Measurements from ENCODE around the gene FGF14. TPM values are rescaled to one million over a fixed set of nuclear protein-coding genes. Genes with fewer than 3 reads are reported as not detected.
A peak's percentile ranks its signal among the peaks of the same experiment; 100 is the strongest.
"Not testable (repeated sequence)": the region's sequence is repeated elsewhere in the genome, so short reads cannot be mapped to it uniquely, and the experiment has no call there.

Gene FGF14
- total RNA-seq, 4 donors from 2014 or later = 0.28 to 2.3 (median 0.35) TPM; not detected in 1

DNA sequence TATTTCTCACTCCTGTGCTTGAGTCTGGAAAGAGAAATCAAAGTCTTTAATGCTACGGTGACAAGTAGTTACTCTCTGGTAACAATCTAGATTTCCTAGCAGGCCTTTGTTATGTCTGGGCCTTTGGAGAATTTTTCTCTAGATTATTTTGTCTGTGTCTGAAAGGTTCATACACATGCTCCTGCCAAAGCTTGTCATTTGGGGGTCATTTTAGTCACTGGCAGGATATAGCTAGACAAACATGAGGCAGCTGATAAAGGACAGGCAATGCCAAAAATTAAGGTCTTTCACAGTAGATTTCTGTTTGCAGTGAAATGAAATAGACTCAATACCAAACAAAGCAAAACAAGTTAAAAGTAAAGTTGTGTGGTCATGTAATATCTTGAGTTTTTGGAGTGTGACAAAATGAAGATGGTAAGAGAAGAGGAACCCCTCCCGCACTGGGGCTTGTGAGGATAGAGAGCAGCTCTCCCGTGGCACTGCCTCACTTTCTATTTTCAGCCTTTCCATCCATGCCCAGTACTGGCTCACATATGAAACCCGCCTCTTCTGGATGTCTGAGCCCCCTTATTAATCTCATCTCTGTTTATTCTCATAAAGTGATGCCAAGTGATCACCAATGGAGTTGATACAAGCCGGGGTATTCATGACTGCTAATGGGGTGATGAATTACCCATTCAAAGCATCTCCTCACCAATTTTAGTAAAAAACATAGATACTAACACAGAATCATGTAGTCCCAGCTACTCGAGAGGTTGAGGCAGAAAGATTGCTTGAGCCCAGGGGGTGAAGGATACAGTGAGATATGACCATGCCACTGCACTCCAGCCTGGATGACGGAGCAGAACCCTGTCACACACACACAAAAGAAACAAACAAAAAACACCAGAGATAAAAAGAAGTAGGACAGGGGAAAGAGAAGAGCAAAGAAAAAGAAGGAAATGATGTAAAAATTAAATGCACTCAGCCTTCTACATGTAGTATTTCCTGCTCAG is 389.3 kb downstream of the FGF14 start:
- no peak for DNase-seq
- H3K27ac ChIP-seq = peak overlapping the region in 1 of 4 donors; percentile 29
- H3K36me3 ChIP-seq = no peaks in the 10 kb centered on the region
- no peaks in the 10 kb centered on the region for H3K9me3 ChIP-seq
- TF ChIP-seq POLR2A (IDR thresholded peaks at IDR 0.05) = no peak
- TF ChIP-seq CTCF (IDR thresholded peaks at IDR 0.05) = no peak
- H3K4me1 ChIP-seq = no peaks in the 10 kb centered on the region
- H3K4me3 ChIP-seq = no peak overlapping the region
- no peaks in the 10 kb centered on the region for H3K27me3 ChIP-seq

DNA sequence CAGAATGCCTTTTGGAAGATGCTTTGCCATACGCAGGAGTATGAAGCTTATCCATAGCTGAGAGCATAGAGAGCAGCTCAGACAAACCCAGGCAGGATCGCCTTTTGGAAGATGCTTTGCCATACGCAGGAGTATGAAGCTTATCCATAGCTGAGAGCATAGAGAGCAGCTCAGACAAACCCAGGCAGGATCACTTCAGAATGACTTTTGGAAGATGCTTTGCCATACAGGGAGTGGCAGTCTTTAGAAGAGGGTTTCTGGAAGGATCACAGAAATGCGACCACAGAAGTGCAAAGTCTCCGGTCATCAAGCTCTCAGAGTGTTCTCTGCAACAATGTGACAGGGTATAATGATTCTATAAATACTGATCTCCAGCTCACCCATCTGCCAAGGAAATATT is 390.4 kb downstream of the FGF14 start:
- not testable (repeated sequence) for H3K27me3 ChIP-seq, H3K4me1 ChIP-seq, H3K9me3 ChIP-seq, H3K4me3 ChIP-seq, H3K27ac ChIP-seq, DNase-seq, H3K36me3 ChIP-seq

- no peak for DNase-seq
- no peak overlapping the region for H3K27ac ChIP-seq
- no peaks in the 10 kb centered on the region for H3K4me1 ChIP-seq
- no peaks in the 10 kb centered on the region for H3K27me3 ChIP-seq
- TF ChIP-seq POLR2A (IDR thresholded peaks at IDR 0.05) (no peak), CTCF (IDR thresholded peaks at IDR 0.05) (no peak)
- no peak overlapping the region for H3K4me3 ChIP-seq
- no peaks in the 10 kb centered on the region for H3K36me3 ChIP-seq
- H3K9me3 ChIP-seq = no peaks in the 10 kb centered on the region
These were observed 397.8 kb downstream of the FGF14 start for GRCh38 chr13:102003848-102004570.

DNA sequence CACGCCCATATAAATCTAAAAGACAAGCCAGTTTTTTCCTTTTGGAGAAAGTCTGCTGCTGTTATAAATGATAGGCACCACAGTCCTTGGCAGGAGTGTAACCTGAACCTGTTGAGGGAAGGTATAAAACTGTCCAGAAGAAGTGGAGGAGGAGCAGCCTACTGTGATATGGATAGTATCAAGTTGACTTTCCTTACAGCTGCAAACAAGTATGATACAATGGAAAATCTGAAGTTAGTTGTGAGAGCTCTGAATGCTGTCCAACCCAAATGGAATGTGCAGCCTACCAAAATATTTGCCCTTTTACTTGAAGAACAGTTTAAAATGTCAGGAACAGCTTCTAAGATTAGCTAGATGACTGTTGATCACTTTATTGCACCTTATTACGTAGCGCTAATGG is 399.6 kb downstream of the FGF14 start:
- Histone ChIP-seq H3K4me3 (no peak overlapping the region), H3K36me3 (no peaks in the 10 kb centered on the region), H3K4me1 (no peaks in the 10 kb centered on the region), H3K27me3 (no peaks in the 10 kb centered on the region), H3K27ac (no peak overlapping the region), H3K9me3 (no peaks in the 10 kb centered on the region)
- TF ChIP-seq CTCF (IDR thresholded peaks at IDR 0.05) (no peak), POLR2A (IDR thresholded peaks at IDR 0.05) (no peak)
- DNase-seq = no peak

- no peaks in the 10 kb centered on the region for H3K27me3 ChIP-seq
- no peaks in the 10 kb centered on the region for H3K36me3 ChIP-seq
- no peak for TF ChIP-seq POLR2A (IDR thresholded peaks at IDR 0.05)
- no peak for TF ChIP-seq CTCF (IDR thresholded peaks at IDR 0.05)
- H3K4me1 ChIP-seq = no peaks in the 10 kb centered on the region
- no peaks in the 10 kb centered on the region for H3K9me3 ChIP-seq
- H3K4me3 ChIP-seq = no peak overlapping the region
- DNase-seq = no peak
- H3K27ac ChIP-seq = no peak overlapping the region
These were observed 401.1 kb downstream of the FGF14 start for GRCh38 chr13:102000764-102001163.

DNA sequence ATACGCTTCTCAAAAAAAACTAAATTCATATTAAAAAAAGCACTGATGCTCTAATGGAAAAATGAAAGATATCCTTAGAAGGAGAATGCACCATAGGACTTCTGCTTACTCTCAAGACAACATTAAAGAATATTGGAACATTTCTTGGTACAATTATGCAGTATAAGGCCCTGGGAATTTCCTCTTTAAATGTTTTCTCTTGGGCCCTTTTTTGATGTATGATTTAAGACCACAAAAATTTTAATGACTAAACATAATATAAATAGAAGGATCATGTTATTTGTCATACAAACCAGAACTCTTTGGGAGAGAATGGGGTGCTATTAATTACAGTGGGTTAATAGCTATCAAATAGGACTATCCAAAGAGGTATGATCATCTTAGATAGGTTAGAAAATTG is 403.7 kb downstream of the FGF14 start:
- TF ChIP-seq CTCF (IDR thresholded peaks at IDR 0.05) (no peak), POLR2A (IDR thresholded peaks at IDR 0.05) (no peak)
- no peaks in the 10 kb centered on the region for H3K27me3 ChIP-seq
- no peaks in the 10 kb centered on the region for H3K9me3 ChIP-seq
- DNase-seq = no peak
- H3K27ac ChIP-seq = no peak overlapping the region
- H3K4me1 ChIP-seq = no peaks in the 10 kb centered on the region
- no peak overlapping the region for H3K4me3 ChIP-seq
- H3K36me3 ChIP-seq = no peaks in the 10 kb centered on the region

All from Peyer's patch (tissue), 4 donors.